Loucy (cell line): ENCODE measurements around the gene SLC25A11.

Experiments used
- EZH2phosphoT487 ChIP-seq: fragments of 200-600 bp; IDR thresholded peaks from 2 replicates; pipeline ENCODE4 v1.6.1; 2018; ENCODE audit warnings: antibody characterized with exemption, mild to moderate bottlenecking, moderate library complexity, borderline replicate concordance
- TF ChIP-seq, protein P1 (sequence below): fragments of 200-600 bp; sonication (generic); conservative IDR thresholded peaks from 2 replicates; pipeline ENCODE4 v1.5.1; 2014; ENCODE audit warnings: mild to moderate bottlenecking, antibody characterized with exemption, low read length

- TF ChIP-seq, protein P1, sequence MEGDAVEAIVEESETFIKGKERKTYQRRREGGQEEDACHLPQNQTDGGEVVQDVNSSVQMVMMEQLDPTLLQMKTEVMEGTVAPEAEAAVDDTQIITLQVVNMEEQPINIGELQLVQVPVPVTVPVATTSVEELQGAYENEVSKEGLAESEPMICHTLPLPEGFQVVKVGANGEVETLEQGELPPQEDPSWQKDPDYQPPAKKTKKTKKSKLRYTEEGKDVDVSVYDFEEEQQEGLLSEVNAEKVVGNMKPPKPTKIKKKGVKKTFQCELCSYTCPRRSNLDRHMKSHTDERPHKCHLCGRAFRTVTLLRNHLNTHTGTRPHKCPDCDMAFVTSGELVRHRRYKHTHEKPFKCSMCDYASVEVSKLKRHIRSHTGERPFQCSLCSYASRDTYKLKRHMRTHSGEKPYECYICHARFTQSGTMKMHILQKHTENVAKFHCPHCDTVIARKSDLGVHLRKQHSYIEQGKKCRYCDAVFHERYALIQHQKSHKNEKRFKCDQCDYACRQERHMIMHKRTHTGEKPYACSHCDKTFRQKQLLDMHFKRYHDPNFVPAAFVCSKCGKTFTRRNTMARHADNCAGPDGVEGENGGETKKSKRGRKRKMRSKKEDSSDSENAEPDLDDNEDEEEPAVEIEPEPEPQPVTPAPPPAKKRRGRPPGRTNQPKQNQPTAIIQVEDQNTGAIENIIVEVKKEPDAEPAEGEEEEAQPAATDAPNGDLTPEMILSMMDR: no peak
- TF ChIP-seq EZH2phosphoT487: no peak
Measured at GRCh38 chr17:4933646-4934045, 6.2 kb downstream of the SLC25A11 start.
